GM21619 (cell line): ENCODE data around the gene RHOT1.
"Not testable (repeated sequence)": the region's sequence is repeated elsewhere in the genome, so short reads cannot be mapped to it uniquely, and the experiment has no call there.

Source experiments
- ATAC-seq: cut with Tn5 transposase; IDR thresholded peaks from one replicate; pipeline ENCODE4 v1.9.1; 2021; ENCODE audit not compliant: unreplicated experiment

RHOT1 gene

DNA sequence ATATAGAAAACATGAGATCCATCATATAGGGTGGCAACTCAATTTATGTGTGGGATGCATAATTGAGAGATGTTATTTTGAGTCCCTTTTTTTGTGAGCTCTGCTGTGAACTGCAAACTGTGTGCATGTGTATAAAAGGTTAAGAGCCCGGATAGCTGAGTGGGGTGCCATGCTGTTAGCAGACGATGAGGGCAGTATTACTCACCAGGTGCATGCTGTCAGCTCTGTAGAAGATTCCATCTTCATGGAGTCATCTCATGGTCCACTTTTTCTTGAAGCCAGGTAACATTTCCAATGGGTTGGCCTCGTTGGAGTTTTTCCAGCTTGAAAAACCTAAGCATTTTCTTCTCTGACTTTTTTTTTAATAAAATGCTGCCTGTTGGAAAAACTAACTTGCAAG lies 80.3 kb downstream of the RHOT1 start:
- no peak for ATAC-seq

- no peak for ATAC-seq
These were observed 81.4 kb downstream of the RHOT1 start for GRCh38 chr17:32223703-32224102.

- ATAC-seq: no peak
These were observed 84.6 kb downstream of the RHOT1 start for GRCh38 chr17:32226886-32227285.

DNA sequence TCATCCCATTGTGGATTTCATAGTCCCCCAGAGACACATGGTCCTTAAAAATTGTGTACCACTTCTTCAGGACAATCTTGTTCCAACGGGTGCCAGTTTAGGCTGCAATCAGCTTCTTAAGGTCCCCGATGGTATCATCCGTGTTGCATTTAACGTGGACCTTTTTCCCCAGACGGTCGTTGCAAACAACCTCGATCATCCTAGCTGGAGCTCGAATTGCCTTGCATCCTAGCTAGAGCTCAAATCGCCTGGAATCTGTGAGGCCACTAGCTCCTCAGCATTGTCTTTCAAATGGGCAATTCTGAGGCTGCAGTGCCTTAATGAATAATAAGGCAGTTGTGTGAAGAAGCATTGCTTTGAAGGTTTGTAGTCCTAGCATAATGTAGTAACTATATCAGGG lies 85.6 kb downstream of the RHOT1 start:
- ATAC-seq: no peak

DNA sequence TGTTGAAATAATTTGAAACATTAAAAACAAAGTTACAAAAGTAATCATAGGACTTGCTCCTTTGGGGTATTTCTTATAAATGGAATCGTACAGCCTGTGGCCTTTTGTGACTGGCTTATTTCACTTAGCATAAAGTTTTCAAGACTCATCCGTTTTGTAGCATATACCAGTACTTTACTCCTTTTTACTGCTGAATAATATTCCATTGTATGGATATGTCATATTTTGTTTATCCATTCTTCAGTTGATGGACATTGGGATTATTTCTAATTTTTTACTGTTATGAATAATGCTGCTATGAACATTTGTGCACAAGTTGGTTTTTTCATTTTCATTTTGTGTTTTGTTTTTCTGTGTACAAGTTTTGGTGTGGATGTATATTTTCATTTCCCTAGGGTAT lies 93.3 kb downstream of the RHOT1 start:
- no peak for ATAC-seq

DNA sequence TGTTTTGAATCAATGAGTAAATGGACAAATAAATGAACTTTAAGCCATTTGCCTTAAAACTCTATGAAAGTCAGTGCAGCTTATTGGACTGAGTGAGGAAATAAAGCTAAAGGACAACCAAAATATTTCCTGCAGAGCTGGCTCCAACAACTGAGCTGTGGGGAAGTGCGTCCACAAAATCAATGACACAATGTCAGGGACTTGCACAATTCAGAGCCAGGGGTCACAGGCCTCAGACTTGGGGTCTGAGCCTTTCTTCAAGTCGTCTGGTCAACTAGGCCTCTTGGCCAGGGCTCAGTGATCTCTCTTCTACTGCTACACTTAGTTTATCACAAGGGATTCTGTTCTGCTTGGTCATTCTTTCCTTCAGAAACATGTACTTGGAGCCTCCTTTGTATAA lies 97.2 kb downstream of the RHOT1 start:
- ATAC-seq: no peak

- ATAC-seq: no peak
These were observed 98.4 kb downstream of the RHOT1 start for GRCh38 chr17:32240750-32241149.

- no peak for ATAC-seq
These were observed 99.3 kb downstream of the RHOT1 start for GRCh38 chr17:32241640-32242039.

- no peak for ATAC-seq
These were observed 107.2 kb downstream of the RHOT1 start for GRCh38 chr17:32249475-32249874.

GRCh38 chr17:32253117-32253611 lies 110.9 kb downstream of the RHOT1 start:
- ATAC-seq: no peak

DNA sequence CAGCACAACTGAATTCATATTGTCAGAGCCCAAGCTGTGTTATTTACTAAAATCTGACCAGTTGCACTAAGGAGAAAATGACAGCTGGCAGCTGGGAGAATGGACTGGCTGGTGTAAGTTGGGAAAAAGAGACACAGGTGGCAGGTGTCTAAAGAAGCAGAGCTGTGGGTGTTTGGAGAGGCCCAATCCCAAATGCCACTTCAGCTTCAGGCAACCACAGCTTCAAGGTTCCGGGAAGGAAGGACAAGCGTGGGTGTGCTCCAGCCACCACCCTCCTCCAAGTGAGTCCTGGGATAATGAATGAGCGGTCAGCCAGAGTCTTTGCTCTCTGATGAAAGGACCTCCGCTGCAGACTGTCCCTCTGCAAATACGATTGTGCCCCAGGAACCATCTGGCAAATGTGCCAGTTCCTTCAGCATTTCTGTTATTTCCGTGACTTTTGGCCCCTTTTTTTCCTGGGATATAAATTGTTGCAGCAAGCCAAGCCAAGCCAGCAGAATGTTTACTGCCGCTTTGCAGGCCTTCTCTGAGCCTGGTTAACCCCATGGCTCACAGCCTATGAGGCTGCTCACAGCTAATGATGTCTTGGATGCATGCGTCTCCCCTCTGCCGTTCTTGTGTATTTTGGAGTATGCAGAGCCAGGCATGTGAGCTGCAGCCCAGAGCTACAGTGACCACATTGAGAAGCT lies 113.9 kb downstream of the RHOT1 start:
- ATAC-seq: no peak

DNA sequence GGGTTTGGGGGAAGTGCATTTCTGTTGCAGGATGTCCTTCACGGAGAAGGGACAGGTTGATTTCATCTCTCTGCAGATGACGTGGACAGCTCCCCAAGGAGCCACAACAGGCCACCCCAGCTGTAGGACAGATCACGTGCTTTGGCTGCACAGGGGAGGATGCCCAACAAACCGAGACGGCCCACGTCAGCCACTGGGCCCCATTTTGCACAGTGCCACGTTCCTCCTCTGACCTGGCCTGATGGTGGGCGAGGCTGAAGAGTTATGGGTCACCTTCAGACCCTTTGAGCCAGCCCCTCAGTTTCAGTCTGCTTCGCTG lies 114.4 kb downstream of the RHOT1 start:
- ATAC-seq: no peak

DNA sequence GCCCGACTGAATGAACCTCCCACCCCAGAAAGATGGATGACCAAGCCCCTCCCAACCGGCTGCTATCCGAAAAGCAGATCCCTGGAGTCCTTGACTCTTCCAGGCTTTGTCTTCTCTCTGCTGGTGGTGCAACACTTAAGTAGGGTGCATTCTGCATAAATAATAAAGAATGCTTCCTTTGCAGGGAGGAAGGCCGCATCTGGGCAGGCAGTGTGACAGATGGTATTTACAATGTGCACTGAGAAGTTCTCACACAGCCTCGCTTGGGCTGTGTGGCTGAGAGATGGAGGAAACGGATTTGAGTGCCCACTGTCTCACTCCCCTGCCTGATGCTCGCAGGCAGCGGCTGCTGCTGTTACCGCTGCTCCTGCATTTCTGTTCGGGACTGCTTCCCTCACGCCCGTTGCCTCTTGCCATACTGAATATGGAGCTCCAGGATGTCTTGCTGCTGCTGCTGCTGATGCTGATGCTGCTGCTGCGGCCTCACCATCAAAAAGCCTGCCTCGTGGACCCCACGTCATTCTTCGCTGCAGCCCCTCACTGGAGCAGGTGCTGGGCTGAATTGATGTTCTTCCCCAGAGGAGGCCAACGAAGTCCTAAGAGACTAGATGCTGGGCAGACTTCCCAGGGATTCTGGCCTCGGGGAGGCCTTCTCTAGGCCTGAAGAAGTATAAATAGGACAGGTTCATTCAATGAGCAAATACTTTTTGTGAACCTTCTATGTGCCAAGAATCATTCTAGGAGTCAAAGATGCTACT lies 116.3 kb downstream of the RHOT1 start:
- no peak for ATAC-seq

DNA sequence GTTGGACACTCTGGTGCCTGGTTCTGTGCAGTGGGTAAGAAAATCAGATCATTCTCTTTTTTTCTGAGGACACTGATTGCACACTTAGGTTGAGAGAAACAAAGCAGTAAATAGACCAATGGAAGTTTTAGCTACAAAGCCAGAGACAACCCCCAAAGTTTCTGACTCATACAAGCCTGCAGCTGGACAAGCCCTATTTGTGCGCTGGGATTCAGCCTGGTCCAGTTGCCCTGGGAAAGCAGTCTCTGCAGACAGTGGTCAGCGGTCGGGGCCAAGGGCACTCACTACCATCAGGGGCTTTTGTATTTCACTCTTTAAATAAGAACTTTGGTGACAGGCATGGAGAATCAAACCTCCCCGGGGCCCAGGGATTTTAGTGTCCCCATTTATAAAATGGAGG lies 117.3 kb downstream of the RHOT1 start:
- no peak for ATAC-seq

DNA sequence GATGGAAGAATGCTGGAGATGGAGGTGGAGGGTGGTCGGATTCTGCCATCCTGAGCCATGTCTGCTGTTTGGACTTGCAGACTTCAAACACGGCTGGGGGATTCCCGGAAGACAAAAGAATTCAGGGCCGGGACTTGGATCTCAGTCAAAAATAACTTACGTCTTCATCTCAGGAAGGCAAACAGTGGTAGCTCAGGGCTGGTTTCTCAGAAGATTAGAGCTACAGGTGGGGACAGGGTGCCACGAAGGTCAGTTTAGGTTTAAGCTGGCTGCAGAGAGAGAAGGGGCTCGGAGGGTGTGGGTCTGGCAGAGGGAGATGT lies 119.1 kb downstream of the RHOT1 start:
- no peak for ATAC-seq

GRCh38 chr17:32261936-32262510 lies 119.7 kb downstream of the RHOT1 start:
- ATAC-seq: no peak

- not testable (repeated sequence) for ATAC-seq
These were observed 121.2 kb downstream of the RHOT1 start for GRCh38 chr17:32263515-32263914.

- no peak for ATAC-seq
These were observed 122.0 kb downstream of the RHOT1 start for GRCh38 chr17:32264140-32264799.

GRCh38 chr17:32264823-32265191 lies 122.5 kb downstream of the RHOT1 start:
- no peak for ATAC-seq

GRCh38 chr17:32265192-32265923 lies 123.1 kb downstream of the RHOT1 start, which contains the start of gene RHBDL3:
TSS of gene RHBDL3 (plus strand) at chr17:32265832. CDS start at chr17:32266190, 358 bp downstream.
- ATAC-seq: no peak

- no peak for ATAC-seq
These were observed 123.7 kb downstream of the RHOT1 start for GRCh38 chr17:32266051-32266388.
